K562 (cell line): Measurements from ENCODE around the gene CEP95. TPM values are rescaled to one million over a fixed set of nuclear protein-coding genes. Genes with fewer than 3 reads are reported as not detected.
A peak's percentile ranks its signal among the peaks of the same experiment; 100 is the strongest.

Source experiments
- BRD4 ChIP-seq: fragments of 200-600 bp; sonication (generic); IDR thresholded peaks from 2 replicates; pipeline ENCODE4 v1.6.1; 2017; ENCODE audit warnings: inconsistent platforms
- CHCHD3 ChIP-seq: fragments of 250-450 bp; sonication (Bioruptor Pico); IDR thresholded peaks from 2 replicates; pipeline ENCODE4 v2.1.2; 2022; ENCODE audit warnings: mild to moderate bottlenecking
- CTBP1 ChIP-seq: fragments of 450-650 bp; IDR thresholded peaks from 2 replicates; pipeline ENCODE4 v1.6.1; 2016; ENCODE audit warnings: borderline replicate concordance
- ELF2 ChIP-seq: fragments of 250-450 bp; sonication (Bioruptor Pico); IDR thresholded peaks from 2 replicates; pipeline ENCODE4 v1.5.0; 2021; ENCODE audit warnings: mild to moderate bottlenecking
- EZH2 ChIP-seq: IDR thresholded peaks from 2 replicates; pipeline ENCODE4 v1.6.1; 2012; ENCODE audit warnings: low read depth, mild to moderate bottlenecking, inconsistent platforms, low read length, borderline replicate concordance
- FOS ChIP-seq: IDR thresholded peaks from 3 replicates; pipeline ENCODE4 v1.6.1; 2011; ENCODE audit not compliant: insufficient read length; ENCODE audit errors: extremely low read depth
- FOXM1 ChIP-seq, 2 experiments: fragments of 450-650 bp in 1 of 2; sonication (generic) in 1 of 2; formaldehyde crosslinking in 1 of 2; IDR thresholded peaks; 2 replicates each; pipeline versions ENCODE4 v1.6.1 to v1.9.0; 2017 to 2022; ENCODE audit warnings: low read depth in 2 of 2, mild to moderate bottlenecking in 2 of 2, missing genetic modification reagents in 1 of 2, moderate library complexity in 1 of 2
- IRF2 ChIP-seq: sonication (generic); formaldehyde crosslinking; IDR thresholded peaks from 2 replicates; pipeline ENCODE4 v1.8.1; 2022; ENCODE audit warnings: mild to moderate bottlenecking, missing genetic modification reagents
- KLF1 ChIP-seq: fragments of 450-650 bp; IDR thresholded peaks from 2 replicates; pipeline ENCODE4 v1.6.1; 2016; ENCODE audit warnings: missing genetic modification characterization, missing compliant biosample characterization
- LARP7 ChIP-seq: fragments of 450-650 bp; IDR thresholded peaks from 2 replicates; pipeline ENCODE4 v1.6.1; 2016
- MCM3 ChIP-seq: fragments of 450-650 bp; IDR thresholded peaks from 2 replicates; pipeline ENCODE4 v1.6.1; 2016
- NFXL1 ChIP-seq: fragments of 450-650 bp; formaldehyde crosslinking; IDR thresholded peaks from 2 replicates; pipeline ENCODE4 v1.4.0; 2021; ENCODE audit warnings: mild to moderate bottlenecking
- NR2C1 ChIP-seq, 2 experiments: fragments of 450-650 bp; IDR thresholded peaks; 2 replicates each; pipeline ENCODE4 v1.6.1; 2017; ENCODE audit warnings: mild to moderate bottlenecking in 2 of 2, antibody characterized with exemption in 1 of 2, inconsistent platforms in 1 of 2, missing compliant biosample characterization in 1 of 2, missing genetic modification characterization in 1 of 2
- RBM22 ChIP-seq: fragments of 200-400 bp; formaldehyde crosslinking; IDR thresholded peaks from 2 replicates; pipeline ENCODE4 v1.6.1; 2018; ENCODE audit warnings: low read length, low read depth; ENCODE audit not compliant: poor library complexity, severe bottlenecking
- SRSF1 ChIP-seq: fragments of 200-400 bp; formaldehyde crosslinking; IDR thresholded peaks from 2 replicates; pipeline ENCODE4 v1.6.1; 2017; ENCODE audit warnings: mild to moderate bottlenecking, low read depth, low read length, moderate library complexity
- TBP ChIP-seq: optimal IDR thresholded peaks from 2 replicates; pipeline ENCODE3; 2011; ENCODE audit warnings: low read depth, low read length, improper control_type of control experiment
- TFAM ChIP-seq: fragments of 250-450 bp; sonication (Bioruptor Pico); conservative IDR thresholded peaks from 2 replicates; pipeline ENCODE4 v1.5.0; 2021; ENCODE audit warnings: mild to moderate bottlenecking, moderate library complexity
- ZNF197 ChIP-seq: fragments of 200-800 bp; sonication (Bioruptor generic); IDR thresholded peaks from 2 replicates; pipeline ENCODE4 v1.6.1; 2016; ENCODE audit warnings: low read depth, missing genetic modification characterization, missing compliant biosample characterization
- ZNF253 ChIP-seq: fragments of 250-450 bp; sonication (Bioruptor Pico); conservative IDR thresholded peaks from 2 replicates; pipeline ENCODE4 v1.6.1; 2021; ENCODE audit warnings: mild to moderate bottlenecking
- ZNF316 ChIP-seq: fragments of 450-650 bp; IDR thresholded peaks from 2 replicates; pipeline ENCODE4 v1.6.1; 2016
- ZNF347 ChIP-seq: fragments of 450-650 bp; formaldehyde crosslinking; IDR thresholded peaks from 2 replicates; pipeline ENCODE4 v1.4.0; 2020; ENCODE audit warnings: low read depth, mild to moderate bottlenecking, moderate library complexity
- ZNF436 ChIP-seq: fragments of 250-450, 450-650 bp; sonication (Bioruptor Pico); formaldehyde crosslinking; IDR thresholded peaks from 2 replicates; pipeline ENCODE4 v1.7.0; 2020; ENCODE audit warnings: mild to moderate bottlenecking
- ZNF57 ChIP-seq: fragments of 450-650 bp; formaldehyde crosslinking; IDR thresholded peaks from 2 replicates; pipeline ENCODE4 v1.4.0; 2020; ENCODE audit warnings: mild to moderate bottlenecking, moderate library complexity
- ZNF584 ChIP-seq: fragments of 200-800 bp; sonication (Bioruptor generic); IDR thresholded peaks from 2 replicates; pipeline ENCODE4 v1.6.1; 2016; ENCODE audit warnings: low read depth, mild to moderate bottlenecking, missing genetic modification characterization, missing compliant biosample characterization
- polyA plus RNA-seq, 8 experiments: library from polyadenylated mRNA; depleted of rRNA in 4 of 8; stranded (reverse) in 5 of 8; unstranded in 3 of 8; fragments of >200 nt; fragmentation: Nextera tagmentation in 2 of 8; fragmentation: Illumina TruSeq in 1 of 8; extraction: Ambion mirVana in 2 of 8; extraction: Trizol in 1 of 8; gene quantifications; 2 replicates each; pipeline versions ENCODE4 v1.2.1 to v1.2.3, GENCODE V29; 2011 to 2014; ENCODE audit warnings: inconsistent platforms in 1 of 8, missing spikeins in 1 of 8
- total RNA-seq, 7 experiments: library from RNA; depleted of rRNA in 6 of 7; stranded (reverse); fragments of >200 nt in 6 of 7; fragmentation: Illumina TruSeq in 2 of 7; extraction: Trizol in 2 of 7; gene quantifications; 2 replicates each; pipeline versions ENCODE4 v1.2.1 to v1.2.3, GENCODE V29; 2011 to 2021; ENCODE audit warnings: low replicate concordance in 1 of 7
- TF ChIP-seq, protein P1 (sequence below): sonication (generic); formaldehyde crosslinking; IDR thresholded peaks from 2 replicates; pipeline ENCODE4 v1.8.1; 2022; ENCODE audit warnings: missing genetic modification reagents
- TF ChIP-seq, protein P2 (sequence below): fragments of 450-650 bp; IDR thresholded peaks from 2 replicates; pipeline ENCODE4 v1.6.1; 2018; ENCODE audit warnings: mild to moderate bottlenecking, low read depth; ENCODE audit not compliant: partially characterized antibody
- TF ChIP-seq, protein P3 (sequence below): fragments of 250-450 bp; sonication (Bioruptor Pico); IDR thresholded peaks from 2 replicates; pipeline ENCODE4 v1.8.0; 2021; ENCODE audit warnings: borderline replicate concordance, mild to moderate bottlenecking, moderate library complexity; ENCODE audit not compliant: poor library complexity, severe bottlenecking

CEP95 gene
- total and polyA plus RNA-seq, 9 of the 15 experiments (the other 6 are each of a cell fraction or from before 2014, with no cell fraction given), result 26.7 to 80.7 (median 56.9) TPM

DNA sequence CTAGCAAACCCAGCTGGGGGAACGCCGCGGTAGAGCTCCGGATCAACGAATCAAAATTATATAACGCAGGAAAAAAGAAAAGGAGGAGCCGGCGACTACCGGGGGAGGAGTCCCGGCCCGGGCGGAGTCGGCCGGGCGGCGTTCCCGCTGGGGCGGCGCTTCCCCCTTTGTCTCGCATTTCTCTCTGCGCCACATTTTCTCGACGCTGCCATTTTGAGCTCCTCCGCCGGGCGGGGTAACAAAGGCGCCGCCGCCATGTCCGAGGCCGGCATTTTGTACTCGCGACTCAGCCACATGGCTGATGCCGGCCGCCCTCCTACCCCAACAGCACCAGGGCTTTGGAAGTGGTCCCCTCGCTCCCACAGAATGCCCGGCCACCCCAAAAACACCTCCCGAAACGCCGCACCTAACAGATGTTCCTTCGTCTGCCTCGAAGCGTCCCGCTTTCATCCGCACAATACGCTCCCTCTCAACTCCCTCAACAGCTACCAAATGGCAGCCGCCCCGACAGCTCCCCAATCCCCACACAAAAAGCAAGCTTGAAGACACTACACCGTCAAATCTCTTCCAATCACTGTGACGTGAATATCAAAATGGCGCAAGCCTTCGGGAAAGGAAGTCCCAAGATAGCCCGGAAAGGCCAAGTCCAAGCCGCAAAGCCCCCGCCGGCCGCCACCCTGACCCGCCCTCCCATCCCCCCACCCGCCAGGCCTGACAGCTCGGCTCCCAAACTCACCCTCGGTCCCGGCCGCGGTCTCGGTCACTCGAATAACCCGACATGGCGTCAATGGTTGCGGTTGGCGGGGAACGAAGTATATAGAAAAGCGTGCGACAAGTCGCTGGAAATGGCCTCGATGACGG is 1.2 kb upstream of the CEP95 start (continued):
- TF ChIP-seq NR2C1 (IDR thresholded peaks at IDR 0.05) (no peak), NR2C1 (tag; IDR thresholded peaks at IDR 0.05) (no peak), RBM22 (peak; percentile 100), IRF2 (CRISPR knock-in tag) (no peak), LARP7 (no peak), ELF2 (no peak), MCM3 (no peak), ZNF584 (CRISPR knock-in tag) (no peak), ZNF347 (no peak), KLF1 (tag) (no peak), ZNF57 (CRISPR knock-in tag) (no peak), ZNF253 (CRISPR knock-in tag) (no peak), CHCHD3 (no peak), ZNF197 (CRISPR knock-in tag) (no peak), TBP (no peak), EZH2 (no peak), TFAM (CRISPR knock-in tag) (no peak), FOS (no peak), SRSF1 (peak; percentile 93; the same call in 1 of the 2 replicates), FOXM1 (IDR thresholded peaks at IDR 0.05; ENCODE audit: low read depth) (no peak), FOXM1 (CRISPR knock-in tag; IDR thresholded peaks at IDR 0.05; ENCODE audit: low read depth) (no peak; the same call in 1 of the 2 replicates), BRD4 (peak; percentile 95), CTBP1 (peak; percentile 34; the same call in 1 of the 2 replicates), ZNF436 (CRISPR knock-in tag) (no peak), NFXL1 (no peak), ZNF316 (no peak; the same call in 1 of the 2 replicates)
- TF ChIP-seq, protein P1, sequence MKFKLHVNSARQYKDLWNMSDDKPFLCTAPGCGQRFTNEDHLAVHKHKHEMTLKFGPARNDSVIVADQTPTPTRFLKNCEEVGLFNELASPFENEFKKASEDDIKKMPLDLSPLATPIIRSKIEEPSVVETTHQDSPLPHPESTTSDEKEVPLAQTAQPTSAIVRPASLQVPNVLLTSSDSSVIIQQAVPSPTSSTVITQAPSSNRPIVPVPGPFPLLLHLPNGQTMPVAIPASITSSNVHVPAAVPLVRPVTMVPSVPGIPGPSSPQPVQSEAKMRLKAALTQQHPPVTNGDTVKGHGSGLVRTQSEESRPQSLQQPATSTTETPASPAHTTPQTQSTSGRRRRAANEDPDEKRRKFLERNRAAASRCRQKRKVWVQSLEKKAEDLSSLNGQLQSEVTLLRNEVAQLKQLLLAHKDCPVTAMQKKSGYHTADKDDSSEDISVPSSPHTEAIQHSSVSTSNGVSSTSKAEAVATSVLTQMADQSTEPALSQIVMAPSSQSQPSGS (CRISPR knock-in tag), result no peak
- TF ChIP-seq, protein P2, sequence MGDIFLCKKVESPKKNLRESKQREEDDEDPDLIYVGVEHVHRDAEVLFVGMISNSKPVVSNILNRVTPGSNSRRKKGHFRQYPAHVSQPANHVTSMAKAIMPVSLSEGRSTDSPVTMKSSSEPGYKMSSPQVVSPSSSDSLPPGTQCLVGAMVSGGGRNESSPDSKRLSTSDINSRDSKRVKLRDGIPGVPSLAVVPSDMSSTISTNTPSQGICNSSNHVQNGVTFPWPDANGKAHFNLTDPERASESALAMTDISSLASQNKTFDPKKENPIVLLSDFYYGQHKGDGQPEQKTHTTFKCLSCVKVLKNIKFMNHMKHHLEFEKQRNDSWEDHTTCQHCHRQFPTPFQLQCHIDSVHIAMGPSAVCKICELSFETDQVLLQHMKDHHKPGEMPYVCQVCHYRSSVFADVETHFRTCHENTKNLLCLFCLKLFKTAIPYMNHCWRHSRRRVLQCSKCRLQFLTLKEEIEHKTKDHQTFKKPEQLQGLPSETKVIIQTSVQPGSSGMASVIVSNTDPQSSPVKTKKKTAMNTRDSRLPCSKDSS, result no peak
- TF ChIP-seq, protein P3, sequence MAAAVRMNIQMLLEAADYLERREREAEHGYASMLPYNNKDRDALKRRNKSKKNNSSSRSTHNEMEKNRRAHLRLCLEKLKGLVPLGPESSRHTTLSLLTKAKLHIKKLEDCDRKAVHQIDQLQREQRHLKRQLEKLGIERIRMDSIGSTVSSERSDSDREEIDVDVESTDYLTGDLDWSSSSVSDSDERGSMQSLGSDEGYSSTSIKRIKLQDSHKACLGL, result no peak
